AG04449 (cell line): Measurements from ENCODE around the gene TBC1D14.

Experiments
- CTCF ChIA-PET: fragments of 350-600 bp; formaldehyde crosslinking; extraction: SDS; loops from one replicate; lab custom pipeline; 2021; ENCODE audit warnings: antibody characterized with exemption; lab: Yijun Ruan, JAX
- POLR2A ChIA-PET: fragments of 400-600, 350-600 bp; formaldehyde crosslinking; extraction: SDS; loops from one replicate; lab custom pipeline; 2020; ENCODE audit warnings: antibody characterized with exemption, inconsistent platforms; lab: Yijun Ruan, JAX
- DNase-seq: peaks from one replicate; pipeline ENCODE4 v3.0.0-alpha.2; 2010; ENCODE audit warnings: low read depth, low spot score
- H3K4me3 ChIP-seq: 2 replicates; pipeline ENCODE4 v1.5.1; 2011; ENCODE audit warnings: low read depth, mild to moderate bottlenecking, control low read depth, low read length
- CTCF ChIP-seq: IDR thresholded peaks from one replicate; pipeline ENCODE4 v1.5.1; 2011; ENCODE audit warnings: mild to moderate bottlenecking, moderate library complexity, low read length, control low read depth, inconsistent platforms; ENCODE audit not compliant: insufficient read depth; ENCODE audit errors: missing control alignments

The TBC1D14 gene

GRCh38 chr4:7007142-7007907 lies 97.7 kb downstream of the TBC1D14 start:
- POLR2A ChIA-PET = interaction anchor here (1.0 kb wide), 1 partner anchor 19 kb away, joined by 3 read pairs; no protein-coding TSS in a partner anchor
- DNase-seq = no peak
- H3K4me3 ChIP-seq = no peak overlapping the region
- CTCF ChIA-PET = interaction anchor here (1.2 to 3.4 kb wide), 3 partner anchors 13 to 287 kb away, joined by 3 to 8 read pairs (median 4); partner anchors contain the start of gene TADA2B
- no peak for TF ChIP-seq CTCF

GRCh38 chr4:7007944-7008343 lies 98.3 kb downstream of the TBC1D14 start:
- POLR2A ChIA-PET = no interaction called here
- no peak for DNase-seq

GRCh38 chr4:7009564-7009963 lies 99.9 kb downstream of the TBC1D14 start:
- CTCF ChIA-PET = interaction anchor here (1.8 to 3.4 kb wide), 3 partner anchors 34 to 61 kb away, joined by 5 to 8 read pairs (median 6); partner anchors contain the start of gene TADA2B
- no peak for DNase-seq
- no peak for TF ChIP-seq CTCF
- POLR2A ChIA-PET = no interaction called here
- H3K4me3 ChIP-seq = no peak overlapping the region

More at GRCh38 chr4:7007944-7008343, 98.3 kb downstream of the TBC1D14 start:
- no peak overlapping the region for H3K4me3 ChIP-seq
- no peak for TF ChIP-seq CTCF
- CTCF ChIA-PET = interaction anchor here (1.2 to 3.4 kb wide), 5 partner anchors 13 to 288 kb away, joined by 3 to 8 read pairs (median 5); partner anchors contain the start of gene TADA2B

GRCh38 chr4:7013175-7013574 lies 103.5 kb downstream of the TBC1D14 start:
- CTCF ChIA-PET = interaction anchor here (1.1 to 1.6 kb wide), 3 partner anchors 30 to 58 kb away, joined by 4 to 5 read pairs (median 4); a partner anchor contains a TSS
- TF ChIP-seq CTCF = no peak
- no peak for DNase-seq
- POLR2A ChIA-PET = interaction anchor here (0.9 kb wide), 1 partner anchor 9 kb away, joined by 3 read pairs; no protein-coding TSS in a partner anchor
- no peak overlapping the region for H3K4me3 ChIP-seq

GRCh38 chr4:7014815-7015214 lies 105.2 kb downstream of the TBC1D14 start:
- DNase-seq = no peak
- H3K4me3 ChIP-seq = no peak overlapping the region
- ChIA-PET CTCF (interaction anchor here (0.6 to 1.0 kb wide), 2 partner anchors 41 to 120 kb away, joined by 3 read pairs; no protein-coding TSS in a partner anchor), POLR2A (no interaction called here)
- TF ChIP-seq CTCF = no peak
